Uterus (tissue), 4 donors: Measurements from ENCODE around the gene HOXB8. TPM values are rescaled to one million over a fixed set of nuclear protein-coding genes. Genes with fewer than 3 reads are reported as not detected.

ENCODE experiments used
- DNase-seq, 2 donors: peaks; one replicate each; pipeline ENCODE4 v3.0.0-alpha.2; 2019 to 2020
- H3K27ac ChIP-seq, 2 donors: fragments of 200-600 bp; sonication (generic); 1 replicate in 1 of 2; 2 replicates in 1 of 2; pipeline ENCODE4 v1.5.1; 2016 to 2018
- H3K27me3 ChIP-seq, 2 donors: fragments of 200-600 bp; sonication (generic); one replicate each; pipeline ENCODE4 v1.5.1; 2018 to 2019; ENCODE audit warnings: control low read depth in 1 of 2
- H3K36me3 ChIP-seq, 2 donors: fragments of 200-600 bp; sonication (generic); one replicate each; pipeline ENCODE4 v1.5.1; 2019; ENCODE audit warnings: control low read depth in 1 of 2
- H3K4me1 ChIP-seq, 2 donors: fragments of 200-600 bp; sonication (generic); one replicate each; pipeline ENCODE4 v1.5.1; 2018 to 2019; ENCODE audit warnings: control low read depth in 1 of 2
- H3K4me3 ChIP-seq, 2 donors: fragments of 200-600 bp; sonication (generic); 1 replicate in 1 of 2; 2 replicates in 1 of 2; pipeline ENCODE4 v1.5.1; 2018 to 2019; ENCODE audit warnings: mild to moderate bottlenecking in 1 of 2
- H3K9me3 ChIP-seq, 2 donors: fragments of 200-600 bp; sonication (generic); one replicate each; pipeline ENCODE4 v1.5.1; 2019; ENCODE audit warnings: control low read depth in 1 of 2
- CTCF ChIP-seq, 4 experiments: fragments of 200-600 bp in 2 of 4; fragments of 450-650 bp in 2 of 4; sonication (generic) in 2 of 4; IDR thresholded peaks; one replicate each; pipeline ENCODE4 v1.5.1; 2016 to 2019; ENCODE audit warnings: antibody characterized with exemption in 4 of 4, mild to moderate bottlenecking in 2 of 4, moderate library complexity in 1 of 4
- POLR2A ChIP-seq, 2 donors: fragments of 450-650 bp; IDR thresholded peaks; one replicate each; pipeline ENCODE4 v1.6.1; 2016; ENCODE audit warnings: antibody characterized with exemption in 2 of 2, mild to moderate bottlenecking in 1 of 2, moderate library complexity in 1 of 2
- intact Hi-C: fragments of 100-400 bp; cut with DNase I; formaldehyde crosslinking; loops from one replicate; pipeline ENCODE4 v1.15.1; 2023; ENCODE audit warnings: low total_unique reads
- total RNA-seq, 4 donors: library from RNA; depleted of rRNA in 3 of 4; stranded (reverse); fragments of >200 nt in 3 of 4; gene quantifications; one replicate each; pipeline versions ENCODE4 v1.1.0 to v1.2.4, GENCODE V29; 2014 to 2023
- donor health status: DM: yes; HTN: yes; CAD: no.

The HOXB8 gene
- total RNA-seq, 4 donors from 2014 or later: 0.29 to 9.5 (median 1.9) TPM; not detected in 1

- Histone ChIP-seq H3K4me1 (peaks cover 0 to 15% of the 10 kb centered on the region in 2 donors), H3K9me3 (no peaks in the 10 kb centered on the region), H3K36me3 (no peaks in the 10 kb centered on the region), H3K27ac (no peak overlapping the region), H3K27me3 (peaks cover 20 to 75% of the 10 kb centered on the region in 2 donors), H3K4me3 (no peak overlapping the region)
- no peak for TF ChIP-seq CTCF (IDR thresholded peaks at IDR 0.05)
- no peak for TF ChIP-seq POLR2A (IDR thresholded peaks at IDR 0.05)
- DNase-seq: no peak
- intact Hi-C loops: no loop called here
Measured at GRCh38 chr17:48627623-48628521, 12.8 kb upstream of the HOXB8 start.

- Histone ChIP-seq H3K4me1 (peaks cover 0 to 15% of the 10 kb centered on the region in 2 donors), H3K27me3 (peaks cover 20 to 82% of the 10 kb centered on the region in 2 donors), H3K27ac (no peak overlapping the region), H3K4me3 (no peak overlapping the region), H3K9me3 (no peaks in the 10 kb centered on the region), H3K36me3 (no peaks in the 10 kb centered on the region)
- no peak for TF ChIP-seq POLR2A (IDR thresholded peaks at IDR 0.05)
- no peak for TF ChIP-seq CTCF (IDR thresholded peaks at IDR 0.05)
- intact Hi-C loops: no loop called here
- no peak for DNase-seq
Measured at GRCh38 chr17:48627118-48627597, 12.1 kb upstream of the HOXB8 start.

- peak within 1 kb of the TSS; percentile 26 to 44 for H3K27ac ChIP-seq
- H3K9me3 ChIP-seq: no peaks in the 10 kb centered on the region
- peaks cover 20 to 85% of the 10 kb centered on the region in 2 donors for H3K27me3 ChIP-seq
- intact Hi-C loops: no loop called here
- no peak for DNase-seq
- peak within 1 kb of the TSS; percentile 3 to 22 for H3K4me3 ChIP-seq
- H3K36me3 ChIP-seq: no peaks in the 10 kb centered on the region
- TF ChIP-seq CTCF (IDR thresholded peaks at IDR 0.05): no peak
- no peak for TF ChIP-seq POLR2A (IDR thresholded peaks at IDR 0.05)
- peaks cover 0 to 15% of the 10 kb centered on the region in 2 donors for H3K4me1 ChIP-seq
Measured at GRCh38 chr17:48626245-48627117, 11.4 kb upstream of the HOXB8 start, which contains the start of gene HOXB9. HOXB9 (minus strand) TSS chr17:48626358; CDS start chr17:48626269, 89 bp downstream.

- Histone ChIP-seq H3K4me3 (peak overlapping the region; percentile 3 to 22), H3K36me3 (no peaks in the 10 kb centered on the region), H3K9me3 (no peaks in the 10 kb centered on the region), H3K4me1 (peaks cover 0 to 15% of the 10 kb centered on the region in 2 donors), H3K27ac (peak overlapping the region; percentile 26 to 44), H3K27me3 (peaks cover 24 to 82% of the 10 kb centered on the region in 2 donors)
- intact Hi-C loops: no loop called here
- DNase-seq: peak in 1 of 2 donors; percentile 52
- no peak for TF ChIP-seq CTCF (IDR thresholded peaks at IDR 0.05)
- peak in 1 of 2 donors; percentile 26 for TF ChIP-seq POLR2A (IDR thresholded peaks at IDR 0.05)
Measured at GRCh38 chr17:48625495-48626244, 10.6 kb upstream of the HOXB8 start.
